Endodermal cell (in vitro differentiated cells): ENCODE data around the gene COQ8A. TPM values are rescaled to one million over a fixed set of nuclear protein-coding genes. Genes with fewer than 3 reads are reported as not detected.

Source experiments
- DNase-seq: peaks from one replicate; pipeline ENCODE4 v3.0.0-alpha.2; 2017
- H3K27ac ChIP-seq: 2 replicates; pipeline ENCODE4 v1.5.1; 2013; ENCODE audit warnings: mild to moderate bottlenecking, low read depth, low read length, moderate library complexity
- H3K27me3 ChIP-seq: 2 replicates; pipeline ENCODE4 v1.6.1; 2013; ENCODE audit warnings: mild to moderate bottlenecking, low read length, moderate library complexity; ENCODE audit not compliant: insufficient read depth, control insufficient read depth, poor library complexity, severe bottlenecking
- H3K36me3 ChIP-seq: 2 replicates; pipeline ENCODE4 v1.7.0; 2013; ENCODE audit warnings: mild to moderate bottlenecking, low read length, moderate library complexity; ENCODE audit not compliant: control insufficient read depth, insufficient read depth
- H3K4me1 ChIP-seq: one replicate; pipeline ENCODE4 v1.7.0; 2013; ENCODE audit warnings: low read length; ENCODE audit not compliant: control insufficient read depth, insufficient read depth
- H3K4me3 ChIP-seq: 2 replicates; pipeline ENCODE4 v1.5.1; 2013; ENCODE audit warnings: mild to moderate bottlenecking, low read length, moderate library complexity
- H3K9ac ChIP-seq: 2 replicates; pipeline ENCODE4 v1.6.1; 2013; ENCODE audit warnings: mild to moderate bottlenecking, low read length, moderate library complexity; ENCODE audit not compliant: poor library complexity, severe bottlenecking; ENCODE audit errors: extremely low read depth
- H3K9me3 ChIP-seq: 2 replicates; pipeline ENCODE4 v1.6.1; 2013; ENCODE audit warnings: mild to moderate bottlenecking, low read length, moderate library complexity; ENCODE audit not compliant: control insufficient read depth
- H3K27ac Mint-ChIP-seq: 2 replicates; pipeline ENCODE4 v1.8.0; 2020; ENCODE audit warnings: mixed read lengths
- H3K27me3 Mint-ChIP-seq: 2 replicates; pipeline ENCODE4 v1.8.0; 2021; ENCODE audit warnings: mild to moderate bottlenecking, mixed read lengths; ENCODE audit not compliant: insufficient read depth
- H3K36me3 Mint-ChIP-seq: 2 replicates; pipeline ENCODE4 v1.8.0; 2020; ENCODE audit warnings: low read depth, mixed read lengths
- H3K4me1 Mint-ChIP-seq: 2 replicates; pipeline ENCODE4 v1.8.0; 2020; ENCODE audit warnings: mixed read lengths
- H3K4me3 Mint-ChIP-seq: 2 replicates; pipeline ENCODE4 v1.8.0; 2020; ENCODE audit warnings: mild to moderate bottlenecking, moderate library complexity, mixed read lengths
- H3K9me3 Mint-ChIP-seq: 2 replicates; pipeline ENCODE4 v1.8.0; 2020; ENCODE audit warnings: mild to moderate bottlenecking, mixed read lengths
- CTCF ChIP-seq: fragments of 200-600 bp; sonication (generic); conservative IDR thresholded peaks from 2 replicates; pipeline ENCODE4 v1.5.0; 2021; ENCODE audit warnings: antibody characterized with exemption, mild to moderate bottlenecking
- WGBS, 2 experiments: methylation state at CpG; one replicate each; pipeline versions ENCODE4 v1.1.5 to v1.1.7; 2013; ENCODE audit warnings: missing lambda C conversion rate in 2 of 2, mixed read lengths in 1 of 2; ENCODE audit not compliant: insufficient coverage in 1 of 2, insufficient read length in 1 of 2; 5-methylcytosine and 5-hydroxymethylcytosine counted together
- total RNA-seq, 2 donors: library from RNA; stranded (reverse); fragmentation: NEBNext Ultra II Directional in 1 of 2; extraction: Animal tissue kit (Norgen Biotek cat#: 25700) in 1 of 2; gene quantifications; 2 replicates in 1 of 2; 3 replicates in 1 of 2; pipeline ENCODE4 v1.2.1, GENCODE V29; 2021

The COQ8A gene
- total RNA-seq, 2 donors from 2014 or later = 6.6 to 14.9 TPM

GRCh38 chr1:226979517-226980121, 39.5 kb downstream of the COQ8A start:
- Histone ChIP-seq H3K27ac (no peak overlapping the region), H3K9ac (no peak overlapping the region), H3K36me3 (no peaks in the 10 kb centered on the region), H3K4me3 (no peak overlapping the region), H3K27me3 (no peaks in the 10 kb centered on the region), H3K9me3 (no peaks in the 10 kb centered on the region), H3K4me1 (no peaks in the 10 kb centered on the region)
- H3K4me3 Mint-ChIP-seq = no peak overlapping the region
- H3K27me3 Mint-ChIP-seq = no peaks in the 10 kb centered on the region
- no peak overlapping the region for H3K27ac Mint-ChIP-seq
- peaks cover 2% of the 10 kb centered on the region for H3K36me3 Mint-ChIP-seq
- TF ChIP-seq CTCF = no peak
- peaks cover 5% of the 10 kb centered on the region for H3K4me1 Mint-ChIP-seq
- 93 to 95% methylated on average over 3 to 12 of the region's 12 CpGs for WGBS, 2 experiments
- no peaks in the 10 kb centered on the region for H3K9me3 Mint-ChIP-seq
- DNase-seq = peak; percentile 54

GRCh38 chr1:226980122-226980560, 40.0 kb downstream of the COQ8A start:
- H3K4me1 Mint-ChIP-seq = no peaks in the 10 kb centered on the region
- peak; percentile 43 for DNase-seq
- TF ChIP-seq CTCF = no peak
- H3K27ac Mint-ChIP-seq = no peak overlapping the region
- Histone ChIP-seq H3K27me3 (no peaks in the 10 kb centered on the region), H3K4me3 (no peak overlapping the region), H3K36me3 (no peaks in the 10 kb centered on the region), H3K4me1 (no peaks in the 10 kb centered on the region), H3K27ac (no peak overlapping the region), H3K9me3 (no peaks in the 10 kb centered on the region), H3K9ac (no peak overlapping the region)
- no peak overlapping the region for H3K4me3 Mint-ChIP-seq
- peaks cover 2% of the 10 kb centered on the region for H3K36me3 Mint-ChIP-seq
- no peaks in the 10 kb centered on the region for H3K9me3 Mint-ChIP-seq
- WGBS, 2 experiments = 94 to 95% methylated on average over 2 to 4 of the region's 4 CpGs
- H3K27me3 Mint-ChIP-seq = no peaks in the 10 kb centered on the region

DNA sequence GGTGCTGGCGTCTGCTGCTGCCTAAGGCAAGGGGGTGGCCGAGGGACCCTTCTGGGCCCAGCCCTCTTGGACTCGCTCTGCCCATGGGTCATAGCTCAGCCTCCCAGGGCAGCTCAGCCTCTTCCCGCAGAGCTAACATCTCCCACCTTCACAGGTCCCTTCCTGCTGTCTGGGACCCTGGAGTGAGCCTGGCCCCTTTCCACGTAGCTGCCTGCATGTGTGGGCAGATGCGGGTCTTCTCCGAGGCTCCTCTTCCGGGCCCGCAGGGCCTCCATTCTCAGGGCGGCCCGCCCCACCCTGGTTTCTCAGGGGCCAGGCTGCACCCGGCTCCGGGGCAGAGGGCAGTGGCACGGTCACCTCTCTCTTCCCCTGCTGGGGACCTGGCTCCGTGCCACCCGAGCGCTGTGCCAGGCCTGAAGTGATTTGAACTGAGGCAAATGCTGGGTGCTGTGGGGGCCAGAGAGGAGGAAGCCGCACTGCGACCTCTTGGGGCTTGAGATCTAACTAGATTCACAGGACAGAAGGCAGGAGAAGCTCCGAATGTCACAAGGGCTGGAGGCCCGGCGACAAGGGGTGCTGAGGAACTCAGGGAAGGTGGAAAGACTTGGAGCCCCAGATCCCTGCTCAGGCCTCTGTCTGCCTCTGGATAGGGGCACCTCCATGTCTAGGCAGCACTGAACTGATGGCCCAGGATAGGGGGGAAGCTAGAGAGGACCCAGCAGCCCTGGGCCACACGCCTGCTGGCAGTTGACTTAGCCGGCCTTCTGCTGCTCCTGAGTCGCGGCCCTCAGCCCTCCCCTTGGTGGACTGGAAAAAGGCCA, 40.7 kb downstream of the COQ8A start:
- H3K9me3 ChIP-seq = no peaks in the 10 kb centered on the region
- Mint-ChIP-seq H3K9me3 (no peaks in the 10 kb centered on the region), H3K27ac (no peak overlapping the region), H3K36me3 (peaks cover 2% of the 10 kb centered on the region), H3K27me3 (no peaks in the 10 kb centered on the region), H3K4me3 (no peak overlapping the region), H3K4me1 (no peaks in the 10 kb centered on the region)
- H3K27ac ChIP-seq = no peak overlapping the region
- H3K9ac ChIP-seq = no peak overlapping the region
- TF ChIP-seq CTCF = no peak
- WGBS, 2 experiments = 94 to 97% methylated on average over 6 to 26 of the region's 26 CpGs
- H3K4me1 ChIP-seq = no peaks in the 10 kb centered on the region
- no peak overlapping the region for H3K4me3 ChIP-seq
- H3K36me3 ChIP-seq = no peaks in the 10 kb centered on the region
- DNase-seq = peak; percentile 46
- no peaks in the 10 kb centered on the region for H3K27me3 ChIP-seq
